ENCODE measurements around the gene ATP8A2.

GRCh38 chr13:26025771-26026170, 654.0 kb downstream of the ATP8A2 start:
- TF ChIP-seq POLR2A (IDR thresholded peaks at IDR 0.05) (no peak), CTCF (IDR thresholded peaks at IDR 0.05) (no peak)

All from testis (tissue), 2 donors.